Ishikawa (cell line): ENCODE data around the gene CLASP1.

Experiments
- CEBPB ChIP-seq: IDR thresholded peaks from 2 replicates; pipeline ENCODE4 v1.6.1; 2012
- CREB1 ChIP-seq: IDR thresholded peaks from 2 replicates; pipeline ENCODE4 v1.6.1; 2012; ENCODE audit warnings: low read depth
- EGR1 ChIP-seq: IDR thresholded peaks from 2 replicates; pipeline ENCODE4 v1.6.1; 2012
- EP300 ChIP-seq: IDR thresholded peaks from 2 replicates; pipeline ENCODE4 v1.6.1; 2012; ENCODE audit warnings: borderline replicate concordance
- FOXM1 ChIP-seq: IDR thresholded peaks from 2 replicates; pipeline ENCODE4 v1.6.1; 2012; ENCODE audit warnings: low read depth, borderline replicate concordance
- NFIC ChIP-seq: IDR thresholded peaks from 2 replicates; pipeline ENCODE4 v1.6.1; 2012
- RAD21 ChIP-seq: IDR thresholded peaks from 2 replicates; pipeline ENCODE4 v1.6.1; 2012; ENCODE audit warnings: low read depth
- TAF1 ChIP-seq: IDR thresholded peaks from 2 replicates; pipeline ENCODE4 v1.6.1; 2012; ENCODE audit warnings: low read depth, mild to moderate bottlenecking
- TCF12 ChIP-seq: IDR thresholded peaks from 2 replicates; pipeline ENCODE4 v1.6.1; 2012; ENCODE audit warnings: low read depth
- TEAD4 ChIP-seq: IDR thresholded peaks from 2 replicates; pipeline ENCODE4 v1.6.1; 2012
- YY1 ChIP-seq: IDR thresholded peaks from 2 replicates; pipeline ENCODE4 v1.6.1; 2012; ENCODE audit warnings: low read depth
- ZBTB7A ChIP-seq: IDR thresholded peaks from 2 replicates; pipeline ENCODE4 v1.6.1; 2012; ENCODE audit warnings: low read depth
- TF ChIP-seq, protein P1 (sequence below): IDR thresholded peaks from 2 replicates; pipeline ENCODE4 v1.6.1; 2012
- TF ChIP-seq, protein P2 (sequence below): IDR thresholded peaks from 2 replicates; pipeline ENCODE4 v1.6.1; 2012; ENCODE audit warnings: low read depth, mild to moderate bottlenecking
- TF ChIP-seq, protein P3 (sequence below): IDR thresholded peaks from 2 replicates; pipeline ENCODE4 v1.6.1; 2012

CLASP1 gene

DNA sequence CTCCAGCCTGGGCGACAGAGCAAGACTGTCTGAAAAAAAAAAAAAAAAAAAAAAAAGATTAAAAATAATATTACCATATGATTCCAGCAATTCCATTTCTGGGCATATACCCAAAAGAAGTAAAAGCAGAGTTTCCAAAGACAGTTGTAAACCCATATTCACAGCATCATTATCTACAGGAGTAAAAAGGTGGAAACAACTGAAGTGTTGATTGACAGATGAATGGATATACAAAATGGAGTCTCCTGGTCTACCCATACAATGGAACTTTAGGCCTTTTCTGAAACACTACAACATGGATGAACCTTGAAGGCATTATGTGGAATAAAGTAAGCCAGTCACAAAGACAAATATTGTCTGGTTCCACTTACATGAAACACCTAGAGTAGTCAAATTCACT, 112.9 kb downstream of the CLASP1 start:
- TF ChIP-seq, protein P1, sequence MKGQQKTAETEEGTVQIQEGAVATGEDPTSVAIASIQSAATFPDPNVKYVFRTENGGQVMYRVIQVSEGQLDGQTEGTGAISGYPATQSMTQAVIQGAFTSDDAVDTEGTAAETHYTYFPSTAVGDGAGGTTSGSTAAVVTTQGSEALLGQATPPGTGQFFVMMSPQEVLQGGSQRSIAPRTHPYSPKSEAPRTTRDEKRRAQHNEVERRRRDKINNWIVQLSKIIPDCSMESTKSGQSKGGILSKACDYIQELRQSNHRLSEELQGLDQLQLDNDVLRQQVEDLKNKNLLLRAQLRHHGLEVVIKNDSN, result no peak

DNA sequence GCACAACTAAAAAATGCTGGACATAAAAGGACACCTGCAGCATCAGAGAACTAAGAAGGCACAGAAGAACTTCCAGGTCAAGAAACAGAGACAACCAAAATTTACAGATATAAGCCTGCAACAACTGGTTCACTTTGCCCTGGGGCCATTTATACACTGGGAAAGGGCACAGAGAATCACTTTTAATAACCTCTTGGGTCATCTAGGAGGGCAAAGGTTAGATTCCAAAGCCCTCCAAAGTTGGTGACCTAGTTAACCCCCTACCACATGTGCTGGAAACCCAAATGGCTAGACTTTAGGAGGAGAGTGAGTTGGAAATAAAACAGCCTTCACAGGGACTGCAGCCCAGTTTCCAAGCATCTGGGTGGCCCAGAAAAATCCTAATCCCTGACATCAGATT, 115.3 kb downstream of the CLASP1 start:
- TF ChIP-seq TEAD4 (no peak), CEBPB (no peak), RAD21 (no peak), TAF1 (no peak), CREB1 (no peak), EP300 (no peak), TCF12 (no peak)

DNA sequence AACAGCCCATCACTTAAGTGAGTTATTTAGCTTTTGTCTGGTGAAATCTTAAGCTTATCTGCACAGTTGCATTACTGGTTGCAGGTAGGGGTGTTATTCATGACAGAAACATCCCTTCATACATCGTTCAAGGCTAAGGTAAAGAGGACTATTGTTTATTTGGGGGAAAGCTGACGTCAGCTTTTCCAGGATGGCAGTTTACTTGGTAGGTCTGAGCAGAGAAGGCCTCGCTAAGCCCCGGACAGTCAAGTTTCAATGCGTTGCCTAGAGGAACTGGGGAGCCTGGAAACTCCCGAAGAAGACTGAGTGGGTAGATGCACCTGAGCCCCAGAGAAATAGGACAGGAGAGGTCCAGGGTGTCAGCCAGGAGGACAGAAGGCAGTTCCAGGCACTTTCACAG, 116.4 kb downstream of the CLASP1 start:
- TF ChIP-seq, protein P1, result no peak

DNA sequence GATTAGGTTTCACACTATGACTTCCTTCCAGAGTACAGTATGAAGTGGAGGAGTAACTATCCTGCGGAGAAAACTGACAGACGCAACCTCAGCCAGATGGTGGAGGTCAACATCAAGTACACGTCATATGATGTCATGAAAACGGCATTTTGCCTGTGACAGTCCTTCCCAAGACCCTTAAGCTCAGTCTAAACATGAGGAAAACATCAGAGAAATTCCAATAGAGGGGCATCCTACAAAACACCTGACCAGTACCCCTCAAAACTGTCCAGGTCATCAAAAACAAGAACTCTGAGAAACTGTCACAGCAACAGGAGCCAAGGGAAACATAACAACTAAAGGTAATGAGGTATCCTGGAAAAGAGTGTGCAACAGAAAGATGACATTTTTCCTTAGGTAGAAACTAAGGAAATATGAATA, 116.9 kb downstream of the CLASP1 start:
- TF ChIP-seq CEBPB, result no peak
- TF ChIP-seq ZBTB7A, result no peak
- no peak for TF ChIP-seq TCF12

DNA sequence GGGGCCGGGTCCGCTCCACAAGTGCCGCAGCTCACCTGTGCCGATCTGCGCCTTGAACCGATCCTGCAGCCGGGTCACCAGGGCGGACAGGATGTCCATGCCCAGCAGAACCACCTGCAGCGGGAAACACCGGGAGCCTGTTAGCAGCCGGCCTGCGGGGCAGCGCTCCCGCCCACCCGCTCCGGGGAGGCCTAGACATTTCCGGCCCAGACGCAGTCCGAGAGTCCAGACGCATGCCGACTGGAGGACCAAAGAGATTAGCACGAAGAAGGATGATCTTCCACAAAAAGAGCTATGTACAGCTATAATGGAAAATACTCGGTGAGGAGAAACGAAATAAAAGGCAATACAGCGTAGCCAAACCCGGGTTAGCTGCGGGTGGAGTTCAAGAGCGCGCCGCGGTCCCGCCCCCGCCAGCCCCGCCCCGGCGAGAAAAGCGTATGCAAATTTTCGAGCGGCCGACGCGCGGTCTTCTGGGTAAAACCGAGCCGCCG, 119.0 kb downstream of the CLASP1 start:
- TF ChIP-seq, protein P2, sequence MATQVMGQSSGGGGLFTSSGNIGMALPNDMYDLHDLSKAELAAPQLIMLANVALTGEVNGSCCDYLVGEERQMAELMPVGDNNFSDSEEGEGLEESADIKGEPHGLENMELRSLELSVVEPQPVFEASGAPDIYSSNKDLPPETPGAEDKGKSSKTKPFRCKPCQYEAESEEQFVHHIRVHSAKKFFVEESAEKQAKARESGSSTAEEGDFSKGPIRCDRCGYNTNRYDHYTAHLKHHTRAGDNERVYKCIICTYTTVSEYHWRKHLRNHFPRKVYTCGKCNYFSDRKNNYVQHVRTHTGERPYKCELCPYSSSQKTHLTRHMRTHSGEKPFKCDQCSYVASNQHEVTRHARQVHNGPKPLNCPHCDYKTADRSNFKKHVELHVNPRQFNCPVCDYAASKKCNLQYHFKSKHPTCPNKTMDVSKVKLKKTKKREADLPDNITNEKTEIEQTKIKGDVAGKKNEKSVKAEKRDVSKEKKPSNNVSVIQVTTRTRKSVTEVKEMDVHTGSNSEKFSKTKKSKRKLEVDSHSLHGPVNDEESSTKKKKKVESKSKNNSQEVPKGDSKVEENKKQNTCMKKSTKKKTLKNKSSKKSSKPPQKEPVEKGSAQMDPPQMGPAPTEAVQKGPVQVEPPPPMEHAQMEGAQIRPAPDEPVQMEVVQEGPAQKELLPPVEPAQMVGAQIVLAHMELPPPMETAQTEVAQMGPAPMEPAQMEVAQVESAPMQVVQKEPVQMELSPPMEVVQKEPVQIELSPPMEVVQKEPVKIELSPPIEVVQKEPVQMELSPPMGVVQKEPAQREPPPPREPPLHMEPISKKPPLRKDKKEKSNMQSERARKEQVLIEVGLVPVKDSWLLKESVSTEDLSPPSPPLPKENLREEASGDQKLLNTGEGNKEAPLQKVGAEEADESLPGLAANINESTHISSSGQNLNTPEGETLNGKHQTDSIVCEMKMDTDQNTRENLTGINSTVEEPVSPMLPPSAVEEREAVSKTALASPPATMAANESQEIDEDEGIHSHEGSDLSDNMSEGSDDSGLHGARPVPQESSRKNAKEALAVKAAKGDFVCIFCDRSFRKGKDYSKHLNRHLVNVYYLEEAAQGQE, result no peak
- TF ChIP-seq EP300 (no peak), EGR1 (no peak; the same call in 1 of the 2 replicates), TAF1 (no peak; the same call in none of the 2 replicates), YY1 (0 out of 2 replicates have a peak, but pooled peaks have one; percentile 4), CREB1 (no peak), ZBTB7A (no peak), NFIC (no peak), TEAD4 (no peak)
- TF ChIP-seq, protein P1, result no peak
- TF ChIP-seq, protein P3, sequence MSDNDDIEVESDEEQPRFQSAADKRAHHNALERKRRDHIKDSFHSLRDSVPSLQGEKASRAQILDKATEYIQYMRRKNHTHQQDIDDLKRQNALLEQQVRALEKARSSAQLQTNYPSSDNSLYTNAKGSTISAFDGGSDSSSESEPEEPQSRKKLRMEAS, result peak; percentile 69

DNA sequence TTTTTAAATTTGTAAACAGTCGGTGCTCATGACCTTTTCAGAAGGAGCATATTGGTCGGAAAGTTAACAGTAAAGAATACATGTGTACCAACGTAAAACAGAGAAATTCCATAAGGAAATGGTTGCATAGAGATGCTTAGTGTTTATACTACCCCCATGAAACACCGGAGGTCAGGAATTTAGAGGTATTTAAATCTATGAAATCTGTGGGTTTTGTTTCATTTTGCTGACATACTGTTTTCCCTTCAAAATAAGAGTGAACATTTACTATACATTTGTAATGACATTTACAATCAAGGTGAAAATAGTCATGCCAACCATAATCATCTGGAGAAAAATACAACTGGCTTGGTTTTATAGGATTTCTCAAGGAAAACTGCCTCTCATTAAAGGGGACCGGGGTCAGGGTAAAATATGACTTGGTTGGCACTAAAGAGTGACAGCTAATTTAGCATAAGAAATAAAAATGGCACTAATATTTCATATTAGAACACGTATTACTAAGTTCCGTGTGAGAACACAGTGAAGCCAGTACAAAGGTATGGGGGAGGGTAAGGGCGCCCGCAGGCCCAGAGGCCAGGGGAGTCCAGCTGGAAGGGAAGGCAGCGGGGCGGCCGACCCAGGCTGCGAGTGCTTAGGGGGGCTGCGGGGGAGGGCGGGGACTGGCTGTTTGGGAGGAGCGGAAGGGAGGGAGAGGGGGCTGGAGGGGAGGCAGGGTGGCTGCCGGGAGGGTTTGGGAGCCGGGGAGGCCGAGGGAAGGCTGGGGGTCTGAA, 119.6 kb downstream of the CLASP1 start:
- TF ChIP-seq RAD21 (no peak), YY1 (0 out of 2 replicates have a peak, but pooled peaks have one; percentile 0)

DNA sequence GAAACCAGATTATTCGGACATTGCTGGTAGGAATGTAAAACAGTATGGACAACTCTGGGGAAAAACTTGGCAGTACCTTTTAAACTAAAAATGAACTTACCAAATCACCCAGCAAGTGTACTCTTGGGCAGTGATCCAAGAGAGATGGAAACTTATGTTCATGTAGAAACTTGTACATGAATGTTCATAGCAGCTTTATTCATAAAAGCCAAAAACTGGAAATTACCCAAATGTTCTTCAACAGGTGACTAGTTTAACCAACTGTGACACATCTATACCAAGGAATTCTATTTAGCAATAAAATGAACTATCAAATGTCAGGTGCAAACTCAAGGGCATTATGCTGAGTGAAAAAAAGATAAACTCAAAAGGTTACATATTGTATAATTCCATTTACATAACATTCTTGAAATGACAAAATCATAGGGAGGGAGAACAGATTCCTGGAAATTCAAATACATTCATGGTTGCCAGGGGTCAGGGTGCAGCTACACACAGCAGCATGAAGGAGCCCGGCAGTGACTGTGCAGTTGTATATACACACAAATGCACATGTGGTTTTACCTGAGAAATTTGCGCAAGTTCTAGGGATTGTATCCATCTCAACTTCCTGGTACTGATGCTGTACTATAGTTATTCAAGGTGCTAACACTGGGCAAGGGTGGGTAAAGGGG, 122.1 kb downstream of the CLASP1 start:
- TF ChIP-seq CREB1 (no peak), CEBPB (no peak), TAF1 (no peak), YY1 (no peak), ZBTB7A (no peak), FOXM1 (no peak), TEAD4 (no peak), TCF12 (no peak), RAD21 (no peak), EGR1 (no peak), NFIC (no peak), EP300 (no peak)
- TF ChIP-seq, protein P1, result no peak
- TF ChIP-seq, protein P2, result no peak
- TF ChIP-seq, protein P3, result no peak
